Measurements from ENCODE around the gene GATAD2A. TPM values are rescaled to one million over a fixed set of nuclear protein-coding genes. Genes with fewer than 3 reads are reported as not detected.

GATAD2A gene
- total RNA-seq, 2 donors from 2014 or later: 41.7 to 138 TPM

DNA sequence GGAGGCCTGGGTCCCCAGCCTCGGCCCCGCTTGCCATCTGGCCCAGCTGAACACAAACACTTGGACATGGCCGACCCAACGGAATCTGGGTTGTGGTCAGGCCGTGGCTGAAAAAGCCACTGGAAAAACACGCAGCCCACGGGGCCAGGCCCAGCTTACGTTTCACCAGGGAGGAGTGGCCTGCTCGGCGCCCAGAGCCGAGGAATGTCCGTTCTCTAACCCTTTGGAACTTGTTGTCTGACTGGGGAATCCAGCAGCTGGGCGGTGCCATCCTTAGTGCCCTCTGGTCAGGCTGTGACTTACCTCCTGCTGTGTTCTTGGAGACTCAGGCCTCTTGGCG is 146.3 kb downstream of the GATAD2A start:
- intact Hi-C loops (cut with DNase I): no loop called here
- Histone ChIP-seq H3K27ac (no peak overlapping the region), H3K4me1 (replicated peaks) (no peaks in the 10 kb centered on the region), H3K36me3 (no peaks in the 10 kb centered on the region), H3K4me3 (no peak overlapping the region), H3K9me3 (no peaks in the 10 kb centered on the region), H3K27me3 (replicated peaks; ENCODE audit: insufficient read depth) (peaks cover 2% of the 10 kb centered on the region)
- TF ChIP-seq, protein P1, sequence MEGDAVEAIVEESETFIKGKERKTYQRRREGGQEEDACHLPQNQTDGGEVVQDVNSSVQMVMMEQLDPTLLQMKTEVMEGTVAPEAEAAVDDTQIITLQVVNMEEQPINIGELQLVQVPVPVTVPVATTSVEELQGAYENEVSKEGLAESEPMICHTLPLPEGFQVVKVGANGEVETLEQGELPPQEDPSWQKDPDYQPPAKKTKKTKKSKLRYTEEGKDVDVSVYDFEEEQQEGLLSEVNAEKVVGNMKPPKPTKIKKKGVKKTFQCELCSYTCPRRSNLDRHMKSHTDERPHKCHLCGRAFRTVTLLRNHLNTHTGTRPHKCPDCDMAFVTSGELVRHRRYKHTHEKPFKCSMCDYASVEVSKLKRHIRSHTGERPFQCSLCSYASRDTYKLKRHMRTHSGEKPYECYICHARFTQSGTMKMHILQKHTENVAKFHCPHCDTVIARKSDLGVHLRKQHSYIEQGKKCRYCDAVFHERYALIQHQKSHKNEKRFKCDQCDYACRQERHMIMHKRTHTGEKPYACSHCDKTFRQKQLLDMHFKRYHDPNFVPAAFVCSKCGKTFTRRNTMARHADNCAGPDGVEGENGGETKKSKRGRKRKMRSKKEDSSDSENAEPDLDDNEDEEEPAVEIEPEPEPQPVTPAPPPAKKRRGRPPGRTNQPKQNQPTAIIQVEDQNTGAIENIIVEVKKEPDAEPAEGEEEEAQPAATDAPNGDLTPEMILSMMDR (IDR thresholded peaks at IDR 0.05): no peak
- TF ChIP-seq POLR2AphosphoS5 (IDR thresholded peaks at IDR 0.05) (no peak), POLR2A (IDR thresholded peaks at IDR 0.05) (no peak)
- WGBS: 67% methylated on average over 14 of the region's 14 CpGs
- no peak for DNase-seq (ENCODE audit: low spot score)

DNA sequence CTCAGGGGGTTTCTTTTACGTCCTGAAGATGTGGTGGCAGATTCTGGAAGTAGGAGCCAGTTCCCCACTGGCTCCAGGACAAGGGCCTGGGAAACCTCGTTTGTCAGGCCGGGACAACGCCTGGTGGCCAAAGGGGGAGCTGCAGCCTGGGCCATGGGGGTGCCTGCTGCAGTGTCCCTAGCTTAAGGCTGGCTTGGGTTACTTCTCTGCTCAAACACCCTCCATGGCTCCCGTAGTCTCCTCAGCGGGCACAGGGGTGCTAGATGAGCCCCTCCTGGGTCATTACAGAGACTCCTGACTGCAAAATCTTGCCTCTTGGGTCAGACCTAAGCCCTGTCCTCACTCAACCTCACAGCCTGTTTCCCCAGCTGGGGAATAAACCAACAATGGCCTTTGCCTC is 147.3 kb downstream of the GATAD2A start:
- Histone ChIP-seq H3K4me3 (no peak overlapping the region), H3K36me3 (no peaks in the 10 kb centered on the region), H3K4me1 (replicated peaks) (no peaks in the 10 kb centered on the region), H3K9me3 (no peaks in the 10 kb centered on the region), H3K27me3 (replicated peaks; ENCODE audit: insufficient read depth) (peaks cover 2% of the 10 kb centered on the region), H3K27ac (no peak overlapping the region)
- TF ChIP-seq, protein P1 (IDR thresholded peaks at IDR 0.05): peak in 2 of 4 experiments; percentile 25 to 44
- TF ChIP-seq POLR2A (IDR thresholded peaks at IDR 0.05): no peak
- no peak for DNase-seq (ENCODE audit: low spot score)
- intact Hi-C loops (cut with DNase I): no loop called here
- 49% methylated on average over 6 of the region's 6 CpGs for WGBS

DNA sequence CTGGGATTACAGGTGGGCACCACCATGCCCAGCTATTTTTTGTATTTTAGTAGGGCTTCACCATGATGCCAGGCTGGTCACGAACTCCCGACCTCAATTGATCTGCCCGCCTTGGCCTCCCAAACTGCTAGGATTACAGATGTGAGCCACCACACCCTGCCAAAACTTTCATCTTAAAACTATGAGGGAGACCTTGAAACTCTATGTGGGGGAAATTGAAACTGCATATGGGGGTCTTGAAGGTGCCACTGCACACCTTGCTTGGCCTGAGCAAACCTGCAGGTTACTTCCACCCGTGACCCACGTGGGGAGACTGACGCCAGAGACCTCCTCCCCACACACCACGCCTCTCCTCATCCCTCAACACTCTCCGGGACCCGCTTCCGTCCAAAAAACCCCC is 148.2 kb downstream of the GATAD2A start:
- H3K4me3 ChIP-seq: no peak overlapping the region
- WGBS: 91% methylated on average over 10 of the region's 10 CpGs
- no peak for TF ChIP-seq POLR2A (IDR thresholded peaks at IDR 0.05)
- no peak for TF ChIP-seq POLR2AphosphoS5 (IDR thresholded peaks at IDR 0.05)
- TF ChIP-seq, protein P1 (IDR thresholded peaks at IDR 0.05): no peak
- DNase-seq (ENCODE audit: low spot score): no peak
- peaks cover 2% of the 10 kb centered on the region for H3K27me3 ChIP-seq (replicated peaks; ENCODE audit: insufficient read depth)
- H3K4me1 ChIP-seq (replicated peaks): no peaks in the 10 kb centered on the region
- intact Hi-C loops (cut with DNase I): no loop called here
- H3K36me3 ChIP-seq: no peaks in the 10 kb centered on the region
- H3K27ac ChIP-seq: no peak overlapping the region
- no peaks in the 10 kb centered on the region for H3K9me3 ChIP-seq

DNA sequence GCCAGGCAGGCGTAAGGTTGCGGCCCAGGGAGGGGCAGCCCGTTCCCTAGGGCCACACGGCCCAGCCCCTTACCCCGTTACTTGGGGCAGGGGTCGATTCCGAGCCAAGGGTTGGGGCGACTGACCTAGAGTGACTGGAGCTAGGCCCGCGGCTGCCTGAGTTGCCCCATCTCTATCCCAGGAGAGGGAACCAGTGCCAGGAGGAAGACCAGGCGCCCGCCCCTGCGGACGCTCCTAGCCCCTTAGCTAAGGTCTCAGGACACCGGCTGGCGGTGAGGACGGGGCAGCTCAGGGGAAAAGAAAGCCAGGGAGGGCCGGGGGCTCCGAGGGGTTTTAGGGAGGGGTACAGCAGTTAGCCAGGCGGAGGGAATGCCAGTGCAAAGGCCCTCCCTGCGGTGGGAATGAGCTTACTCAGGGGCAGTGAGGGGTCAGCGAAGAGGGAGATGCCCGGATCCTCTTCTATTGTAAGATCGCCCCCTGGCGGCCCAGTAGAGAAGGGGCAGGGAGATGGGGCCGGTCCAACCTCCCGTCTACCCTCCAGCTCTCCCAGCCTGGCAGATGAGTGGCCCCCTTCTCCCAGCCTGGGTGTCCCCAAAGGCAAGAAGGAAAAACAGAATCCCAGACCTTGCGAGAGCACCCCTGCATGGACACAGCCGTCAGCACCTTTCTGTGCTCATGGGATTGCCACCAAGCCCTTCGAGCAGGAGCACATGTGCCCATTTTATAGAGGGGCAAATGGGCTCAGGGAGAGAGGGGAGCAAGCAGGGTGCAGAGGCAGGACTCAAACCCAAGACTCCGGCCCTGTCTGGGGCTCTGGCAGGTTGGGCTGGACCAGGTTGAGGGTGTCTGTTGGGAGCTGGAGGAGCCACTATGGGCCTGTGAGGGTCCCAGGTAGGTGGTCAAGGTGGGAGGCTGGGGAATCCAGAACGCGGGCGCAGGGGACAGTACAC is 148.9 kb downstream of the GATAD2A start:
- TF ChIP-seq, protein P1 (IDR thresholded peaks at IDR 0.05): peak in 3 of 4 experiments; percentile 39 to 56 (median 52)
- no peak for TF ChIP-seq POLR2A (IDR thresholded peaks at IDR 0.05)
- WGBS: 69% methylated on average over 34 of the region's 34 CpGs
- no peak for DNase-seq (ENCODE audit: low spot score)
- Histone ChIP-seq H3K27me3 (replicated peaks; ENCODE audit: insufficient read depth) (peaks cover 2% of the 10 kb centered on the region), H3K27ac (no peak overlapping the region), H3K4me1 (replicated peaks) (no peaks in the 10 kb centered on the region), H3K4me3 (no peak overlapping the region), H3K36me3 (no peaks in the 10 kb centered on the region), H3K9me3 (no peaks in the 10 kb centered on the region)
- intact Hi-C loops (cut with DNase I): no loop called here

DNA sequence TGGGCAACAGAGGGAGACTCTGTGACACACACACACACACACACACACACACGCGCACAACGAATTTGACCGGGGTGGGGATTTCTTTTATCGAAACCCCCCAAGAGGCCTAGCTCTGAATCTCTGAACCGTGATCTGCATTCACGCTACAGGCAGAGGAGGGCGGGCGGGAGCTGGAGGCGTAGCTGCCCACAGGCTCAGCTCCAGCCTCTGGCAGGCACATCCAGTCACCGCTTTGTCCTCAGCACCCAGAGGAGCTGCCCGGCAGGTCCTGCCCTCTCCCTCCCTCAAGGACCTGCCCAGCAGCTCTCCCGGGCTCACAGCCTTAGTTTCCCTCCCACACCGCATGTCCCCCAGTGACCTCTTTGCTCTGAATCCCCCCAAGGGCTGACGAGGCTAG is 152.6 kb downstream of the GATAD2A start:
- intact Hi-C loops (cut with DNase I): no loop called here
- H3K4me3 ChIP-seq: no peak overlapping the region
- H3K27ac ChIP-seq: no peak overlapping the region
- H3K36me3 ChIP-seq: no peaks in the 10 kb centered on the region
- TF ChIP-seq POLR2AphosphoS5 (IDR thresholded peaks at IDR 0.05): no peak
- DNase-seq (ENCODE audit: low spot score): no peak
- H3K4me1 ChIP-seq (replicated peaks): no peaks in the 10 kb centered on the region
- no peaks in the 10 kb centered on the region for H3K9me3 ChIP-seq
- no peaks in the 10 kb centered on the region for H3K27me3 ChIP-seq (replicated peaks; ENCODE audit: insufficient read depth)
- WGBS: 82% methylated on average over 15 of the region's 15 CpGs

MicroRNAs encoded within 50 kb of the gene (microRNA counts, 767-probe panel; counts per million panel counts)
- microRNA hsa-miR-640: 0 to 431 counts per million in 2 donors

Small RNA genes within 50 kb of the gene (microRNA-seq; reads per million reads assigned to microRNA genes)
- not detected for gene MIR640

Small RNA genes within 50 kb of the gene (small RNA-seq; reads per million reads assigned to genes)
- gene MIR640: 0 reads per million in 2 donors

Other genes starting within 250 kb of the GATAD2A start
- gene MEF2B, start 235.4 kb upstream of the GATAD2A start, total RNA-seq: not detected
- 10 to 100 TPM; 18.0 to 26.9 TPM for gene BORCS8, start 213.5 kb upstream of the GATAD2A start, total RNA-seq
- 10 to 100 TPM; 44.2 to 46.3 TPM for gene RFXANK, start 213.4 kb upstream of the GATAD2A start, total RNA-seq
- 10 to 100 TPM; 12.8 to 13.2 TPM for gene NR2C2AP, start 202.3 kb upstream of the GATAD2A start, total RNA-seq
- 1 to 10 TPM in 1 of 2 donors, not detected in 1; 1.2 TPM for gene NCAN, start 193.7 kb upstream of the GATAD2A start, total RNA-seq
- 1 to 10 TPM in 1 of 2 donors, not detected in 1; 3.4 TPM for gene TM6SF2, start 132.4 kb upstream of the GATAD2A start, total RNA-seq
- 10 to 100 TPM; 51.1 to 53.5 TPM for gene SUGP1, start 85.2 kb upstream of the GATAD2A start, total RNA-seq
- gene MAU2, start 84.8 kb upstream of the GATAD2A start, total RNA-seq: 100 to 1,000 TPM in 1 of 2 donors, 10 to 100 TPM in 1; 52.5 to 106 TPM
- 10 to 100 TPM in 1 of 2 donors, 1 to 10 TPM in 1; 7.3 to 22.3 TPM for gene TSSK6, start 109.9 kb downstream of the GATAD2A start, total RNA-seq
- gene NDUFA13, start 110.5 kb downstream of the GATAD2A start, total RNA-seq: 10 to 100 TPM; 46.0 to 57.4 TPM
- 10 to 100 TPM in 1 of 2 donors, 1 to 10 TPM in 1; 8.1 to 19.3 TPM for gene YJEFN3, start 123.2 kb downstream of the GATAD2A start, total RNA-seq
- gene CILP2, start 132.6 kb downstream of the GATAD2A start, total RNA-seq: 1 to 10 TPM in 1 of 2 donors, under 1 TPM in 1; 0.68 to 3.7 TPM
- gene PBX4, start 213.0 kb downstream of the GATAD2A start, total RNA-seq: 10 to 100 TPM in 1 of 2 donors, 1 to 10 TPM in 1; 2.6 to 10.6 TPM
- gene LPAR2, start 222.5 kb downstream of the GATAD2A start, total RNA-seq: 100 to 1,000 TPM in 1 of 2 donors, 10 to 100 TPM in 1; 39.7 to 167 TPM
- 10 to 100 TPM; 10.2 to 11.6 TPM for gene GMIP, start 238.0 kb downstream of the GATAD2A start, total RNA-seq

Data from prostate gland (tissue), 2 donors.